Measurements from ENCODE around the gene CDK4.

Gene CDK4

DNA sequence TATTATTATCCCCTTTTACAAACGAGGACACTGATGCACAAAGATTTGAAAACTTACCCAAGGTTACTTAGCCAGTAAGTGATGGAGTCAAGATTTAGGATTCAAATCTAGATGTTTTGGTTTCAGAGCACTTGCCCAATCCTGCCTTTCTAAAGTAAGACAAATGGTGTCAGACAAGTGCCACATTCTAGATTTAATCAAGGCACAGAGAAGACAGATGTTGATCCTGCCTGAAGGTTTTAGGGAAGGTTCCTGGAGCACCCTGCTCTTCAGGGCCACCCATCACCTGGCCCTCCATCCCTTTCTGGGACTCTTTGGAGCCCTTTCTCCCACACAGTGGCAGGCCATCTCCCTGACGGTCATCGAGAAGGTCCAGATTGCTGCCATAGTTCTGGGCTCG lies 5.7 kb upstream of the CDK4 start:
- DNase-seq, result no peak

- DNase-seq, result peak in 4 of 56 donors; percentile 13 to 25 (median 16)
Measured at GRCh38 chr12:57756406-57757341, 4.6 kb upstream of the CDK4 start.

DNA sequence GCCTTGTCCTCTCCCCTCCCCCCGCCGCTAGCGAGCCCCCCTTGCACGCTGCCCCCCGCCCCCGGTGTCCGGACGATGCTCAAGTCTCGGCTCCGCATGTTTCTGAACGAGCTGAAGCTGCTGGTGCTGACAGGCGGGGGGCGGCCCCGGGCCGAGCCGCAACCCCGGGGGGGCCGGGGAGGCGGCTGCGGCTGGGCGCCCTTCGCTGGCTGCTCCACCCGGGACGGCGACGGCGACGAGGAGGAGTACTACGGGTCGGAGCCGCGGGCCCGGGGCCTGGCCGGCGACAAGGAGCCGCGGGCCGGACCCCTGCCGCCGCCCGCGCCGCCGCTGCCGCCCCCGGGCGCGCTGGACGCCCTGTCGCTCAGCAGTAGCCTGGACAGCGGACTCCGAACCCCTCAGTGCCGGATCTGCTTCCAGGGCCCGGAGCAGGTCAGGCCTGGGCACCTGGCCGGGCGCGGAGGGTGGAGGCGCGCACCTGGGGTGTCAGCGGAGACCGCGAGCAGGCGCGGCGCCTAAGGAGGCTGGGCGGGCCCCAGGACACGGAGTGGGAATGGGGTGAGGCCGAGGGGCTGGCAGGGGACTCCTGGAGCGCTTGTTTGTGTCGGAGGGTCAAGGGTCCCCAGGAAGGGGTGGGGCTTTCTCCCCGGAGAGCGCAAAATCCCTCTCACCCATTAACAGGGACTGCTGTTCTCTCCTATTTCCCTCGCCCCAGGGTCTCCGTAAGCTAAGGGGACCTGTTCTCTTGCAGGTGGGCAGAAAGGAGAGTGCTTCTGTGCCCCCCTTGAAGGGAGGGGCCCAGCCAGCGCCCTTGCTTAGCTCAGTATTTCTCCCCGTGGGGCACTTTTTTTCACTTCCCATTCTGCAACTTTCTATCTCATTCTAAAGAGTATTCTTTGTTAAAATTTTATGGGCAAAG lies 3.6 kb upstream of the CDK4 start:
- peak in 4 of 56 donors; percentile 14 to 58 (median 37) for DNase-seq

- DNase-seq, result no peak
Measured at GRCh38 chr12:57755194-57755453, 3.0 kb upstream of the CDK4 start.

DNA sequence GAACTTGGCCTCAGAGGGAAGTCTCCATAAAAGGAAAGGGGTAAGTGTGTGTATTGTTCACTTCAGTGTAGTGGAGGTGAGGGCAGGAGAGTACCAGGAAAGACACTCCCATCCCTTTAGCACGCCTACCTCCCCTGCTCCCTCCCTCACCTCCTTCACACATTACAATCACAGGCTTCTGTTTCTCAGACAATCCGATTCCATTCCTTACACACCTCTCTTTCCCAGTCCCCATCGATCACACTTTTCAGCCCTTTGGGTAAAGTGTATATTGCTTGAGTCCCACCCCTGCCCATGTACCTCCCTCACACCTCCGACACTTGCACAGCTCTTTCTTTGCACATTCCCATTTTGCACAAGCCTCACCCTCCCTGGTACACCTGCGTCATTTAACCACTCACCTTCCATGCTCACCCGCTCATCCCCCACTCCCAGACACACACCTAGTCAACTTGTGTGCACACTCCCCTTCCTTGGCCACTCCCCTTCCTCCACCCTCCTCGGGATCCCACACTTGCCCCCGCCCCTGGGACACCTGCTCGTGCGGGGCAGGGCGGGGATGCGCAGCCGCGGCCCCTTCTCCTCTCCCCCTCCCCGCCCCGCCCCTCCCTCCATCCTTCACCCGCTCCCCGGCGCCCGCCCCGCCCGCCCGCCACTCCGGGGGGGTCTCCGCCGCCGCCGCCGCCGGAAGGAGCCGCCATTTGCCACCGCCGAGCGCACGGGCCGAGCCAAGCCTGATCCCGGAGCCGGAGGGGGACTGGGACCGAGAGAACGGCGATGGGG lies 2.5 kb upstream of the CDK4 start, which contains the start of gene MARCHF9:
Gene MARCHF9, plus strand, starts transcription at position 693 of the 783 bp plus-strand sequence. CDS start 426 bp downstream, outside the sequence.
- peak in 50 of 56 donors; percentile 10 to 86 (median 57) for DNase-seq

GRCh38 chr12:57753756-57754337 lies 1.7 kb upstream of the CDK4 start:
- DNase-seq, result no peak

DNA sequence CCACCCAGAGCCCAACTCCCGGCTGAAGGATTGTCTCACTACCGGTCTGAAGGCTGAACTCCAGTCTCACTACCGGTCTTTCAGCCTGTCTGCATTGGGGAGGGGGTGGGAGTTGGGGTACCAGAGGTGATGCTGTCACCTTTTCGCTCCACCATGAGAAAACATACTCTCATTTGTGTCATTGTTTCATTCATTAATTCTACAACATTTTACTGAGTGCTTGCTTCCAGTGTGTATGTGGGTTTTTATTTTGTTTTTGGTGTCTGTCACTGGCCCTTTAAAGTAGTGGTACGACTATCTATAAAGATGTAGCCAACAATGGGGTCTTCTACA lies 524 bp upstream of the CDK4 start:
- DNase-seq, result no peak

DNA sequence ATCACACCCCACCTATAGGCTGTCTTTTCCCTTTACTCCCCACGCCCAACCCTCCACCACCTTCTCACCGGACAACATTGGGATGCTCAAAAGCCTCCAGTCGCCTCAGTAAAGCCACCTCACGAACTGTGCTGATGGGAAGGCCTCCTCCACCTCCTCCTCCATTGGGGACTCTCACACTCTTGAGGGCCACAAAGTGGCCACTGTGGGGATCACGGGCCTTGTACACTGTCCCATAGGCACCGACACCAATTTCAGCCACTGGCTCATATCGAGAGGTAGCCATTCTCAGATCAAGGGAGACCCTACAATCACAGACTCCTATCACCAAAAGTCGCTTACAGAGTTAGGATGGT lies 700 bp downstream of the CDK4 start:
- DNase-seq, result no peak

DNA sequence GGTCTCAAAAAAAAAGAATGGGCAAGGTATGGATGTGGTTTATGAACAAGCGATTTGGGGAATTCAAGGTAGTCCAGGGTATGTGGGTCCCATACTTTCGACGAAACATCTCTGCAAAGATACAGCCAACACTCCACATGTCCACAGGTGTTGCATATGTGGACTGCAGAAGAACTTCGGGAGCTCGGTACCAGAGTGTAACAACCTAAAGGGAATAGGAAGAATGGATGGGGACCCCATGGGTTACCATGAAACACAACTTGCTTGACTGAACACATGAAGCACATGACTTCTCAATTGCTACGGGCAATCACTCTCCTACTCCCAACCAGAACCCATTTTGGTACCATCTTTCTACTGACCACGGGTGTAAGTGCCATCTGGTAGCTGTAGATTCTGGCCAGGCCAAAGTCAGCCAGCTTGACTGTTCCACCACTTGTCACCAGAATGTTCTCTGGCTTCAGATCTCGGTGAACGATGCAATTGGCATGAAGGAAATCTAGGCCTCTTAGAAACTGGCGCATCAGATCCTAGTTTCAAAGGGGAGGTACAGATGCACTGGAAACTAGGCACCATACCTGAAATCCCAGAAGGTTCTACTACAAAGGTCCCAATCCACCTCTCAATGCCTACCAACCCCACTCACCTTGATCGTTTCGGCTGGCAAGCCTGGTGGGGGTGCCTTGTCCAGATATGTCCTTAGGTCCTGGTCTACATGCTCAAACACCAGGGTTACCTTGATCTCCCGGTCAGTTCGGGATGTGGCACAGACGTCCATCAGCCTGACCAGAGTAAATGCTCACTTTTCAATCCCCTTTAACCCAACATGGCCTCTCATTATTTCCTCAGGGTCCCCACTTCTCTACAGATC lies 1.3 kb downstream of the CDK4 start:
- no peak for DNase-seq

DNA sequence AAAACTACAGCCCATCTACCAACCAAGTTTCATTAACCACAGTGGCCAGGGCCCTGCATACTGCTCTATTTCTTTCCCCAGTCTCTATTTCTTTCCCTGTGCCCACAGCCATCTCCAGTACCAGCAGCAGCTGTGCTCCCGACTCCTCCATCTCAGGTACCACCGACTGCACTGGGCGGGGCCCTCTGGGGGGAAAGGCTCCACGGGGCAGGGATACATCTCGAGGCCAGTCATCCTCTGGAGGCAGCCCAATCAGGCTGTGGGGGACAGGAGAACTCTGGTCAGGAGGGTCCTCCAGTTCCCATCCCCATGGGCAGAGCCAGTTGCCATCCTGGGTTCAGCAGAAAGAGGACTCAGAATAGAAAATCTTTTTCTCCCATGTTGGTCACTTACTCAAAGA lies 3.0 kb downstream of the CDK4 start:
- no peak for DNase-seq

DNA sequence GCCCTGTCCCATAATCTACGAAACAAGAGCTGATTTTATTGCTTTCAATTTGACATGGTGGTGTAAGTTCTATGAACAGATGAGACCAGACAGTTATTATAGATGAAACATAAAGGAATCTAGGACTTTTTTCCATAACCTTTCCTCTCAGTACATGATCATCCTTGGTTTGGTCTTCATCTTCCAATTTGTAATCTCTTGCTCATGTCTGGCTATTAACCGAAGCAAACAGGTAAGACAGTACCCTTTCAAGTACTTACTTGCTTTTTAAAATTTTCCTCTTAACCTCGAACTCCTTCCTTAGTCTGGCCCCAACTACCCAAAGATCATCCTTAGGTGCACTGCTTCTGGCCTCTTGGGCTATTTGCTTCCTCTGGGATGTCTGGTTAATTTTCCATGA lies 6.1 kb downstream of the CDK4 start:
- no peak for DNase-seq

- peak in 3 of 56 donors; percentile 21 to 49 (median 25) for DNase-seq
Measured at GRCh38 chr12:57745485-57745881, 6.6 kb downstream of the CDK4 start.

GRCh38 chr12:57744777-57745484 lies 7.2 kb downstream of the CDK4 start, which contains the start of gene TSPAN31:
Gene TSPAN31, plus strand, starts transcription at chr12:57745039. Its CDS starts 116 bp downstream, at chr12:57745155.
- peak; percentile 54 to 99 (median 94) for DNase-seq

- DNase-seq, result peak in 22 of 56 donors; percentile 45 to 91 (median 74)
Measured at GRCh38 chr12:57744194-57744776, 7.8 kb downstream of the CDK4 start.

DNA sequence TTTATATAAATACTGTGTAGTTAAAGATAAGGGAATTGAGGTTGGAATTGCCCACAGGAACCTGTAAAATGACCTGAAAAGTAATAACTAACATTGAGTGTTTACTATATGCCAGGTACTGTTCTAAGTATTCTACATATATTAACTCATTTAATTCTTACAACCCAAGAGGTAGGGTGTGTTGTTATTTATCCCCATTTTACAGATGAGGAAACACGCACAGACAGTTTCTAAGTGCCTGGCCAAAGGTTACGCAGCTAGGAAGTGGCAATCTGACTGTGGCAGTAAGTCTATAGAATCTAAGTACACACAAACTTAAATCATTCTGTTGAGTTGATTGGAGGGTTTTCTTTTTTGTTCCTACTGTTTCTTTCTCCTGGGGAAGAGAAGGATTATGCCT lies 8.3 kb downstream of the CDK4 start:
- DNase-seq, result no peak

GRCh38 chr12:57741844-57742738 lies 10.0 kb downstream of the CDK4 start:
- DNase-seq, result peak in 1 of 56 donors; percentile 6

DNA sequence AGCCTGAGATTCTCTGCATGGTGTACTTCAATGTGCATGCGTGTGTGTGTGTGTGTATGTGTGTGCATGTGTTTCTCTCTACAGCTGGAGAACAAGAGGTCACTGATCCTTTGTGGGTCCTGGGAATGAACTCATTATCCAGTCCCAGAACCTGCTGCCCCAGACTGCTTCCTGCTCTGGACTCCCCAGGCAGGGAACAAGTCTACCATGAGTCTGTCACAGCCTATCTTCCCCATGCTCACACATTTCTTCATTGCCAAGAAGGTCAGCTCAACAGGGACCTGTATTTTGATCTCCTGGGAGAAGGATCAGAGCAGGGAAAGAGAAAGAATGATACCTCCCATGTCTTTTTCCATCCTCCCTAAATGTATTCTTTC lies 10.7 kb downstream of the CDK4 start:
- DNase-seq, result no peak

All from nucleus accumbens (tissue), 56 donors.